GM12891 (cell line): Measurements from ENCODE around the gene TAOK1.
"Not testable (repeated sequence)": the region's sequence is repeated elsewhere in the genome, so short reads cannot be mapped to it uniquely, and the experiment has no call there.

ENCODE experiments used
- DNase-seq: peaks from one replicate; pipeline ENCODE4 v3.0.0; 2011; ENCODE audit warnings: low spot score; ENCODE audit not compliant: insufficient read length
- FAIRE-seq: peaks from 2 replicates; lab custom pipeline; 2011; peaks lifted over from hg19 to GRCh38; lab: Jason Lieb, UNC
- PAX5 ChIP-seq: IDR thresholded peaks from 2 replicates; pipeline ENCODE4 v1.6.1; 2011; ENCODE audit warnings: low read length, moderate library complexity, mild to moderate bottlenecking; ENCODE audit not compliant: insufficient read depth, severe bottlenecking
- POLR2A ChIP-seq: IDR thresholded peaks from 2 replicates; pipeline ENCODE4 v1.6.1; 2011; ENCODE audit warnings: low read depth, low read length, control low read depth
- POLR2AphosphoS5 ChIP-seq: IDR thresholded peaks from 2 replicates; pipeline ENCODE4 v1.6.1; 2011; ENCODE audit warnings: low read depth, low read length, control low read depth
- POU2F2 ChIP-seq: IDR thresholded peaks from 2 replicates; pipeline ENCODE4 v1.6.1; 2011; ENCODE audit warnings: low read depth, mild to moderate bottlenecking, control low read depth, low read length, moderate library complexity
- SPI1 ChIP-seq: IDR thresholded peaks from 2 replicates; pipeline ENCODE4 v1.6.1; 2011; ENCODE audit warnings: low read depth, low read length, control low read depth
- TAF1 ChIP-seq: IDR thresholded peaks from 2 replicates; pipeline ENCODE4 v1.6.1; 2011; ENCODE audit warnings: low read depth, low read length, control low read depth

The TAOK1 gene

GRCh38 chr17:29474297-29474696 is 84.1 kb downstream of the TAOK1 start:
- no peak for FAIRE-seq
- TF ChIP-seq POLR2AphosphoS5 (no peak), SPI1 (no peak), POLR2A (no peak), PAX5 (no peak), TAF1 (no peak), POU2F2 (no peak)
- no peak for DNase-seq

DNA sequence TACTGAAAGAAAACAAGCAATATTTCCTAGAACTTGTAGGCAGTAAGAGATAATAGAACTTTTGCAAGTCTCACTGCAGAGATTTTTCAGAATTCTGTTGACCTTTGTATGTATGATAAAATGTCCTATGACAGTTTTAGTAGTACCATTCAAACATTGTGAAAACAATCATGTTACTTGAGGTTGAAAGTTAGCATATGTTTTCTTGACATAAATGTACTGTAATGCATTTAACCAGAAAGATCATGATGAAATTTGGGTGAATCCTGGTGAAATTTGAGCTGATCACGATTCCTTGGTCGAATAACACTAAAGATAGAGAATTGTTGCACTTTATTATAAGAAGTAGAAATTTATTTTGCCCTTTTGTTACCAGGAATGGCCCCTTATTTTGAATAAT is 85.7 kb downstream of the TAOK1 start:
- FAIRE-seq, result no peak
- TF ChIP-seq SPI1 (no peak), POLR2AphosphoS5 (no peak), POU2F2 (no peak), PAX5 (no peak), TAF1 (no peak), POLR2A (no peak)

GRCh38 chr17:29480249-29480928 is 90.2 kb downstream of the TAOK1 start:
- not testable (repeated sequence) for FAIRE-seq

More for the DNA sequence above, 85.7 kb downstream of the TAOK1 start:
- no peak for DNase-seq

DNA sequence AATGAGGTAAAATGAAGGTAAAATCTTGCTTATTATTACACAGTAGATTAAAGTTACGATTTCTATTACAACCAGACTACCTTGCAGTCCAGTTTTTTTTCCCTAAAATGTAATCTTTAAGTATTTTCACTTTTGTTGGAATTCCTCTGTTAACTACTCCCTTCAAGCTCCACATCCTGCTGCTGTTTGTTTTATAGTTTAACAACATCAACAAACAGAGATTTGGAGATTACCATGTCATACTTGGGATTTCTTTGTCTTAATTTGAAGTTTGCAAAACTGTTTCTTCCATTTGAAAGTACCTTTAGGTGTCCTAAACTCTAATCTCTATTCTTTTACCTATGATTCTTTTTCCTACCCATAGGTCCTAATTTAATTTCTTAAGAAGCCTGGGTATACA is 93.3 kb downstream of the TAOK1 start:
- TF ChIP-seq TAF1, result no peak
- no peak for TF ChIP-seq PAX5
- TF ChIP-seq POLR2AphosphoS5, result no peak
- no peak for TF ChIP-seq POLR2A
- FAIRE-seq (no peak), DNase-seq (no peak)

More at GRCh38 chr17:29480249-29480928, 90.2 kb downstream of the TAOK1 start:
- not testable (repeated sequence) for DNase-seq

GRCh38 chr17:29495011-29495410 is 104.8 kb downstream of the TAOK1 start:
- no peak for FAIRE-seq
- TF ChIP-seq SPI1 (no peak), POLR2AphosphoS5 (no peak), TAF1 (no peak), POU2F2 (no peak), POLR2A (no peak), PAX5 (no peak)
- no peak for DNase-seq

DNA sequence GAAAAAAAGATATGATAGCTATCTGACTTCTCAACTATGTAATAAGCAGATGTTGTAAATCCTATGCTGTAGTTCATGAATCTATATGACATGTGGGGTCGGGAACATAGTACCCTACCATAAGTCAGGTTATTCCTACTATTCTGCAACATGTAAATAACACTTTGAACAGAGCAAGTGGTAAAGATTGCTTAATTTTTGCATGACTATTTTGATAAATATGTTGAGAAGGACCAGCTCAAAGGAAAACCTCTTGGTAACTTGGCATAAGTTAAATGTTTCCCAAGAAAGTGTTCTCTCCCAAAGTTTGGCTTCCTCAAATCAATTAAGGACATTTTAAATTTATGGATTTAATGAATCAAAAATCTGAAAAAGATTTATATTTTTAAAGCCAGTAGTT is 114.5 kb downstream of the TAOK1 start:
- FAIRE-seq (no peak), DNase-seq (no peak)
- no peak for TF ChIP-seq POLR2AphosphoS5
- no peak for TF ChIP-seq POU2F2
- no peak for TF ChIP-seq PAX5
- no peak for TF ChIP-seq TAF1
- no peak for TF ChIP-seq SPI1
- no peak for TF ChIP-seq POLR2A

DNA sequence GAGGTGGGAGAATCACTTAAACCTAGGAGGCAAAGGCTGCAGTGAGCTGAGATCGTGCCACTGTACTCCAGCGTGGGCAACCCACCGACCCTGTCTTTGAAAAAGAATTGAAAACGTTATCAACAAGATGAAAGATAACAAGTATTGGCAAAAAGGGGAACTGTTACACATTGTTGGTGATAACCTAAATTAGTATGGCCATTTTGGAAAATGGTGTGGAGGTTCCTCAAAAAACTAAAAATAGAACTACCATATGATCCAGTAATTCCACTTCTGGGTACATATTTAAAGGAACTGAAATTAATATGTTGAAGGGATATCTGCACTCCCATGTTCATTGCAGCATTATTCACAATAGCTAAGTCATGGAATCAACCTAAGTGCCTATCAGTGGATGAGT is 115.7 kb downstream of the TAOK1 start:
- DNase-seq (no peak), FAIRE-seq (no peak)
- TF ChIP-seq POU2F2 (no peak), PAX5 (no peak), POLR2AphosphoS5 (no peak), SPI1 (no peak), TAF1 (no peak), POLR2A (no peak)

GRCh38 chr17:29510953-29511352 is 120.8 kb downstream of the TAOK1 start:
- FAIRE-seq, result no peak

DNA sequence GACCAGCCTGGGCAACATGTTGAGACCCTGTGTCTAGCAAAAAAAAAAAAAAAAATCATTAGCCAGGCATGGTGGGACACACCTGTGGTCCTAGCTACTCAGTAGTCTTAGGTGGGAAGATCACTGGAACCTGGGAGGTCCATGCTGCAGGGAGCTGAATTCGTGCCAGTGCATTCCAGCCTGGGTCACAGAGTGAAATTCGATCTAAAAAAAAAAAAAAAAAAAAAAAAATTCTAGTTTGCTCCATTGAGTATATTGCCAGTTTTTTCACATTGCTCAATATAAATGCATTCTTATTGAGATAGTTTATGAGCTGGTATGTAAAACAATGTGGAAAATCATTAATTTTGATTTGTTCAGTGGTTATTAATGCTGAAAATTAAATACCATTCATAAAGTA is 124.6 kb downstream of the TAOK1 start:
- DNase-seq (no peak), FAIRE-seq (no peak)
- TF ChIP-seq TAF1 (no peak), SPI1 (no peak), POLR2AphosphoS5 (no peak), POU2F2 (no peak), POLR2A (no peak), PAX5 (no peak)

More at GRCh38 chr17:29510953-29511352, 120.8 kb downstream of the TAOK1 start:
- DNase-seq, result no peak
- no peak for TF ChIP-seq PAX5
- no peak for TF ChIP-seq POLR2AphosphoS5
- no peak for TF ChIP-seq SPI1
- TF ChIP-seq POLR2A, result no peak
- no peak for TF ChIP-seq TAF1
- TF ChIP-seq POU2F2, result no peak

- no peak for DNase-seq
- TF ChIP-seq PAX5, result no peak
- no peak for TF ChIP-seq SPI1
- TF ChIP-seq POU2F2, result no peak
- no peak for TF ChIP-seq POLR2AphosphoS5
- TF ChIP-seq POLR2A, result no peak
- TF ChIP-seq TAF1, result no peak
- FAIRE-seq, result no peak
These were observed 128.2 kb downstream of the TAOK1 start for GRCh38 chr17:29518359-29518758.
